ENCODE results near the gene TLCD3B.

TLCD3B gene, protein sequence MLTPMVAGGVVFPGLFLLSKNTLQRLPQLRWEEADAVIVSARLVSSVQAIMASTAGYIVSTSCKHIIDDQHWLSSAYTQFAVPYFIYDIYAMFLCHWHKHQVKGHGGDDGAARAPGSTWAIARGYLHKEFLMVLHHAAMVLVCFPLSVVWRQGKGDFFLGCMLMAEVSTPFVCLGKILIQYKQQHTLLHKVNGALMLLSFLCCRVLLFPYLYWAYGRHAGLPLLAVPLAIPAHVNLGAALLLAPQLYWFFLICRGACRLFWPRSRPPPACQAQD

DNA sequence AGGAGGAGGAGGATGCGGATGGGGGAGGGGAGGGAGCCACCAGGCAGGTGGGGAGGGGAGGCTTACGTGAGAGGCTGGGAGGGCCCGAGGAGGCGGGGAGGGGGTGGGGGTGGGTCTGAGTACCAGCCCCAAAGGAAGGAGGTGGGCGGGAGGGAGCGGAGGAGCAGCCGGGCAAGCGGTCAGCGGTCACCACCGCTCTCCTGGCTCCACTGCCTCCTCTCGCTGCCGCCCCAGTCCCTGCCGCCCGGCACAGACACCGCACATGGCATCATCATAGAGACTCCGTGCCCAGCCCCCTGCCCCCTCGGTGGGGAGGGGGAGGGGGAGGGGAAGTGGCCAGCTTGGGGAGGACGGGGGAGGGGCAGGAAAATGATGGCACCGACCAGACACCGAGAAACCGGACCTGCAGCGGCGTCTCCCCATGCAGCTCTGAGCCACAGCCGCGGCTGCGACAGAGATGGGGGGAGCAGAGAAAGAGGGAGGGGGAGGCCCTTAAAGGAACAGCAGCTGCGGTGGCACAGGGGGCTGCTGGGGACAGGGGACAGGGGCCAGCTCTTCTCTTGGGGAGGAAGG is at the start of gene TLCD3B:
Gene TLCD3B, minus strand, starts transcription at position 431 of the 573 bp plus-strand sequence. CDS start 744 bp downstream, outside the sequence.
- peak in 18 of 58 donors; percentile 9 to 61 (median 36) for DNase-seq

DNA sequence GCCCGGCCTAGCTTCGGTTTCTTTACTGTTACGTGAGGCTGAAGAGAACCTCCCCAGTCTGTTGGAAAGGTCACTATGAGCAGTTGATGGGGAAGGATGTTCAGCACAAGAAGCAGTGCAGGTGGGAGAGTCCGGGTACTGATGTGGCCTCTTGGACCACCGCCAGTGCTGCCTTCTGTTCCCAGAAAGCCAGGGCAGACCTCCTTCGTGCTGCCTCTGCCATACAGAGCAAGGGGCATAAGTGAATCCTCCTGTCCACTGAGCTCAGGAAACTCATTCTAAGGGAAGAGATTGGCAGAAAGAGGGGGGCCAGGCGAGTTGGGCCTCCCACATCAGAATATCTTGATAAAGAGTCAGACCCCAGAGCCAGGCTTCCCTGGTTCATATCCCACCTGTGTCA is 48.4 kb upstream of the TLCD3B start:
- DNase-seq, result no peak

DNA sequence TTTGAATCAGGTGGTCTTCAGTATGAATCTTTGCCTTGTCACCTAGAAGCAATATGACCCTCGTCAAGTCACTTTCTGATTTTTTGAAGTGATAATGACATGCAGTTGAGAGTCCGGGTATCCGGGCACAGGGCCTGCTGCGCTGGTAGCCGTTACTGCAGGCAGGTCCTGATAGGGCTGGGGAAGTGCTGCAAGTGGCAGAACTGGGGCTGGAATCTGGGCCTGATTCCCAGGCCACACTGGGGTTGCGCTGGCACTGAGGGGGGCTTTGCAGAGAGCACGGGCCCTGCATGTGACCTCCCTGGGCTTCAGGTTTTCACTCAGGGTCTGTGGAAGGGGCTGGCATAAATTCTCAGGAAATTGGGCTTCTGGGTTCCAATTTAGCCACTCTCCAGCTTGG is 47.7 kb upstream of the TLCD3B start:
- DNase-seq, result no peak

DNA sequence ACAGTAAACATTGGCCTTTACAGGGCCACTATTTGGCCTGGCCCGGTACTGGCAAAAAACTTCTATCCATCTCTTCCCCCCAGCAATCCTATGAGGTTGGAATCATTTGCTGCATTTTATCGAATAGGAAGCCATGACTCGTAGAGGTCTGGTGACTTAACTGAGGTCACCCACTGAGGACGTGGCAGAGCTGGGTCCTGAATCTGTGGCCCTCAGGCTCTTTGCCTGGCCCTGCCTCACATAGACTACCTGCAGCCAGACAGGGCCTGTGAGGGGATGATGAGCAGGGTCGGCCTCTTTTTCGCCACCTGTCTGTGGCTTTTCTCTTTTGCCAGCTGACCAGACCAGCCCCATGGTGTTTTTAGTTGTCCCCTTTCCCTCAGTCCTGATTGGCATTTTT is 46.6 kb upstream of the TLCD3B start:
- no peak for DNase-seq

DNA sequence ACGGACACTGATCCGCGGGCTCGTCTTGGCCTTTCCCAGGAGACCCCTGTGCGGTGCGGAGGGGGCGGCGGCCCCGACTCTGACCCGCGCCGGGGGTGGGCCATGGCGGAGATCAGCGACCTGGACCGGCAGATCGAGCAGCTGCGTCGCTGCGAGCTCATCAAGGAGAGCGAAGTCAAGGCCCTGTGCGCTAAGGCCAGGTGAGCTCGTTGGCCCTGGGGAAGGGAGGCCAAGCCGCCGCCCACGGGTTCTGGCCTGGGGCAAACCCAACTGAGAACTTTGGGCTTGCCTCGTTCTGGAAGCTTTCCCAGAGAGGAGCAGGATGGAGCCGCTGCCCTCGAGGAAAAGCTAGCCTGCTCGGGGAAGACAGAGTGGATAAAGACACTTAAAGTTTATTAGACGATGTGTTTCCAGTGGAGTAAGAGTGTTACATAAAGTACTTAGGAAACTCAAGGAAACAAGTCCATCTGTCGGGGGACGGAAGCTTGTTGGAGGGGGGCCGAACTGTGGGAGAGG is 45.3 kb upstream of the TLCD3B start:
- DNase-seq, result no peak

DNA sequence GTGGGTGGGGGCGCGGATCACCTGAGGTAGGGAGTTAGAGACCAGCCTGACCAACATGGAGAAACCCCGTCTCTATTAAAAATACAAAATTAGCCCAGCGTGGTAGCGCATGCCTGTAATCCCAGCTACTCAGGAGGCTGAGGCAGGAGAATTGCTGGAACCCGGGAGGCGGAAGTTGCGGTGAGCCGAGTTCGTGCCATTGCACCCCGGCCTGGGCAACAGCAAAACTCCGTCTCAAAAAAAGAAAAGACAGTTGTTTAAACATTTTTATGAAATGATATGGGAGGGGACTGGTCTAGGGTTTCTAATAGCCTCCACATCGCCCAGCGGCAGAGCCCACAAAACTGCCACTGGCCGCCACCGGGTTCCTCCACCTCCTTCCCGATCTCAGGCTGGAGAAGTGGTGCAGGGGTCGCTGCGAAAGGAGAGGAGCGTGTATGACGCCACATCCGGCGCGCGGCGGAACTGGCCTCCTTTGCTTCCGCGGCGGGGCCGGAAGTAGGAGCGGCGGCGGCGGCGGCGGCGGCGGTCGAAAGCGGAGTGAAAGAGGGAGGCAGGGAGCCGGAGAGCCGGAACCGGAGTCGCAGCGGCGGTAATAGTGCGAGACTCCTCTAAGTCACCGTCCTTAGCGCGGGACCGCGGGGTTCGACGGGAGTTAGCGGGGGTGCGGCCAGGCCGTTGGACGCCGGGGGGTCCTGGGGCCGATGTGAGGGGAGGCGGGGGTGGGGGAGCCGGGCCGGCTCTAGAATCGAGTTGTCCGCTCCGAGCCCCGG is 44.6 kb upstream of the TLCD3B start, which contains the start of gene PPP4C:
Gene PPP4C, plus strand, starts transcription at position 492 of the 773 bp plus-strand sequence. CDS start 384 bp downstream, outside the sequence.
- peak in 56 of 58 donors; percentile 28 to 93 (median 80) for DNase-seq

DNA sequence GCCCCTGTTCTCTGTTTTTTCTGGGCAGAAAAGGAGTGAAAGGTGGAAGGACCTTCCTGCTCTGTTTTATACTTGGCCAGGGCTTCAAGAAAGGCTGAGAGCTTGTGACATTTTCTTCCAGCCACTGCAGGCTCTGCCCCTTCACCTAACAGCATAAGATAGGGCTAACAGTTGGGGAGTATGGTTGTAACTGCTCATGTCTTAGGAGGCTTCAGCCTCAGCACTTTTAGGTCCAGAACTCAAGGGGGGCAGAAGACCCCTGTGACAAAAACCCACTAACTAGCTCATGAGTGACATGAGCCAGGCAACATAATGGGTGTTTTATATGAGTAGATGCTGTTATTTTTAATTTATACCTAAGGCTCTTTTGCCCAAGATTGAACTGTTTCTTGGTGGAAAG is 39.4 kb upstream of the TLCD3B start:
- no peak for DNase-seq

DNA sequence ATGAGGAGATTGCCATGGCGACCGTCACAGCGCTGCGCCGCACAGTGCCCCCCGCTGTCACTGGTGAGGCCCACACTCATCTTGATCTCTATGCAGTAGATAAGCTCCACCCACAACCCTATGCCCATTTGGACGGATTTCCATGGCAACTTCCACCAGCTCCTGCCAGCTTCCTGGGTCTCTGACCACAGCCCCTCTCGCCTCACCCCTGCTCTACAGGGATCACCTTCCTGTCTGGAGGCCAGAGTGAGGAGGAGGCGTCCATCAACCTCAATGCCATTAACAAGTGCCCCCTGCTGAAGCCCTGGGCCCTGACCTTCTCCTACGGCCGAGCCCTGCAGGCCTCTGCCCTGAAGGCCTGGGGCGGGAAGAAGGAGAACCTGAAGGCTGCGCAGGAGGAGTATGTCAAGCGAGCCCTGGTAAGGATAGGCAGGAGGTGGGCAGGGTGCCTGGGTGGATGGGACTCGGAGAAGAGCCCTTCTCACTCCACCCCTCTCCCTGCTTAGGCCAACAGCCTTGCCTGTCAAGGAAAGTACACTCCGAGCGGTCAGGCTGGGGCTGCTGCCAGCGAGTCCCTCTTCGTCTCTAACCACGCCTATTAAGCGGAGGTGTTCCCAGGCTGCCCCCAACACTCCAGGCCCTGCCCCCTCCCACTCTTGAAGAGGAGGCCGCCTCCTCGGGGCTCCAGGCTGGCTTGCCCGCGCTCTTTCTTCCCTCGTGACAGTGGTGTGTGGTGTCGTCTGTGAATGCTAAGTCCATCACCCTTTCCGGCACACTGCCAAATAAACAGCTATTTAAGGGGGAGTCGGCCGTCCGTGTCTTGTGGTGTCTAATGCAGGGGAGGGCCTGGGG is 38.8 kb upstream of the TLCD3B start:
- DNase-seq, result peak in 20 of 58 donors; percentile 6 to 53 (median 32)

DNA sequence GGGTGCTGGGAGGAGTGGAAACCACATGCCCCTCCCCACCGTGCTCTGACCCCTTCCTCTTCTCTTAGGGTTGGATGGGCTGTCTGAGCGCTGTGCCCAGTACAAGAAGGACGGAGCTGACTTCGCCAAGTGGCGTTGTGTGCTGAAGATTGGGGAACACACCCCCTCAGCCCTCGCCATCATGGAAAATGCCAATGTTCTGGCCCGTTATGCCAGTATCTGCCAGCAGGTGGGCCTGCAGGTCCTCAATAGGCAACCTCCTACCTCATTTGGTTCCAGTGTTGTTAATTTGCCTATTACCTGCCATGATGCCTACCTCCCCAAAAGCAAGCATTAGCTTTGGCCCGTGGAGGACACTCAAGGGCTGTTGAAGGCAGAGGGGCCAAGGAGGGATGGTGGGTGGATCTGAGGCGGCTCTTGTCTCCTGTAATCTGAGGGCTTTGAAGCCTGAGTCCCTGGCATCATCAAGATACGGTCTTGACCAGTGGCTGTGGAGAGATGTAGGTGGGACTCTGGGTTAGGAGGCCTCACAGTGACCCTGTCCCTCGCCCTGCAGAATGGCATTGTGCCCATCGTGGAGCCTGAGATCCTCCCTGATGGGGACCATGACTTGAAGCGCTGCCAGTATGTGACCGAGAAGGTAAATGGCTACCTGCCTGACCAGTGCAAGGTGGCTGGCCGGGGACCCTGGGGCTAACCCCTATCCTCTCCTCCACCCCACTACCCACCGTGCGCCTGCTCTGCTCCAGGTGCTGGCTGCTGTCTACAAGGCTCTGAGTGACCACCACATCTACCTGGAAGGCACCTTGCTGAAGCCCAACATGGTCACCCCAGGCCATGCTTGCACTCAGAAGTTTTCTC is 37.9 kb upstream of the TLCD3B start:
- peak in 3 of 58 donors; percentile 15 to 30 (median 22) for DNase-seq

DNA sequence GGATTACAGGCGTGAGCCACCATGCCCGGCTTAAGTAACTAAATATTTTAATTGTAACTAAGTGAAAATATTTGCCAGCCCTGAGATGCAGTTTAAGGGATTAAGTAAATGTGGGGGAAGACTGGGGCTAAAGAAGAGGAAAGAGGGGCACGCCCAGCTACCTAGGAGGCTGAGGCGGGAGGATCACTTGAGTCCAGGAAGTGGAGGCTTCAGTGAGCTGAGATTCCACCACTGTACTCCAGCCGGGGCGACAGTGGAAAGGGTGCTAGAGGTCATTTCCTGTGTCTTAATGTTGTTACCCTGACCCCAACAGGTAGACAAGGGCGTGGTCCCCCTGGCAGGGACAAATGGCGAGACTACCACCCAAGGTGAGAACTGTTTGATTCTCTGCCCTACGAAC is 37.3 kb upstream of the TLCD3B start:
- DNase-seq, result no peak

DNA sequence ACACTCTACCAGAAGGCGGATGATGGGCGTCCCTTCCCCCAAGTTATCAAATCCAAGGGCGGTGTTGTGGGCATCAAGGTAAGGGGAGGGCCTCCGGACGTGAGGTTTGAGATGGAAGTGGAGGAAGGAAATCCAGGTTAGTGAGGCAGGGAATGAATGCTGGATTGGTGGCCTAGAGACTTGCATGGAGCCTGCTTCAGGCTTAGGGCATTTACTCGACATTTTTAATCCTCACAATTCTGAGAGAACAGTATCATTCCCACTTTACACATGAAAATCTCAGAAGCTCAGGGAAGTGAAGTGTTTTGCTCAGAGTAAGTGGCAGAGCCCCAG is 36.5 kb upstream of the TLCD3B start:
- no peak for DNase-seq

DNA sequence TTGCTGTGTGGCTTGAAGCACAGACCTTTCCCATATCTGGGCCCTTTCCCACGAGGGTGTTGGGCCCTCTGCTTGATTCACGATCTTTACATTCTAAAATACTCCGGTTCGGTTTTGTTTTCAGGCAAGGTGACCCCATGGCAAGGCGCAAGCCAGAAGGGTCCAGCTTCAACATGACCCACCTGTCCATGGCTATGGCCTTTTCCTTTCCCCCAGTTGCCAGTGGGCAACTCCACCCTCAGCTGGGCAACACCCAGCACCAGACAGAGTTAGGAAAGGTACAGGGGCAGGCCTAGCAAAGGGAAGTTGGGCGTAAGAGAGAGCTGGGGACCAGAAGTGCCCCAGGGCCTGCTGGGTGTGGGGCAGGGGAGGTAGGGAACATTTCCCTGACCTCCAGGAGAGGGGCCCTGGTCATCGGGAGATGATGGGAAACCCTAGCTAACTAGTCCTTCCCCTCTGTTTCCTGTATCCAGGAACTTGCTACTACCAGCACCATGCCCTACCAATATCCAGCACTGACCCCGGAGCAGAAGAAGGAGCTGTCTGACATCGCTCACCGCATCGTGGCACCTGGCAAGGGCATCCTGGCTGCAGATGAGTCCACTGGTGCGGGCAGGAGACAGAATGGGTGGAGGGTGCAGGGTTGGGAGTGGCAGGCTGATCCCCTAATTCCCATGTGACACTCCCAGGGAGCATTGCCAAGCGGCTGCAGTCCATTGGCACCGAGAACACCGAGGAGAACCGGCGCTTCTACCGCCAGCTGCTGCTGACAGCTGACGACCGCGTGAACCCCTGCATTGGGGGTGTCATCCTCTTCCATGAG is 35.9 kb upstream of the TLCD3B start:
- DNase-seq, result peak in 18 of 58 donors; percentile 7 to 59 (median 26)

DNA sequence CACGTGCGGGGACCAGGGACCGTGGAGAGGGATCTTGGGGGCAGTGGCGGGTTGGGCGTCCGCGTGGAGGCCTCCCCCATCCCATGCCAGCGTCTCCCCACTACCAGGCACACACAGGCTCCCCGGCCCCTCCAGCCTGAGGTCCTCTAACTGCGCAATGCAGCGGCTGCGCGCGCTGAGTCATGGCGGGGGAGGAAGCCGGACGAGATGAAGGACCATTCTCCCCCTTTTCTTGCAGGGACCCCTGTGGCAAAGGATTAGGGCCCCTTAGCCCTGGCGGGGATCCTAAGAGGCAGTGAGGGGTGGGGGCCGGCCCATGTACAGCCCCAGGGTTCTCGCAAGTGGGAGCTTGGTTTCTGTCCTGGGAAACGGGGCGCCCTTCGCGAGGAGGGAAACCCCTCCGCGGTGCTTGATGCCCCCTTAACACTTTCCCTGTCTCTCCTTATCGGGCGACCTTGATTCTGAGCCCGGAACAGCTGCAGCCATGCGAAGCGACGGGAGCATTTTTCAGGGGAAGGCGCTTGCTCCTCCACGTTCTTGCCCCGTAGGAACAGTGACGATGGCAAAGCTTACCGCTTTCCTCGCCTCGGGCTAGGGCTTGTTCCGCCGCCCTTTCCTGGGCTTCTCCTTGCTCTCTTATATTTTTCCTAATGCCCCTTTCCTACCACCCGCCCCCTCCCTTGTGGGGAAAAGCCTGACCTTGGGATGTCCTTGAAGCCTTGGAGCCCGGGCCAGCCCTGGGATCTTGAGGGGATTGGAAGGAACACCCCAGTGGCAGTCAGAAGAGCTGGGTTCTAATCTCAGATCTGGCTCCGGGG is 35.1 kb upstream of the TLCD3B start:
- DNase-seq, result peak in 11 of 58 donors; percentile 41 to 79 (median 55)

DNA sequence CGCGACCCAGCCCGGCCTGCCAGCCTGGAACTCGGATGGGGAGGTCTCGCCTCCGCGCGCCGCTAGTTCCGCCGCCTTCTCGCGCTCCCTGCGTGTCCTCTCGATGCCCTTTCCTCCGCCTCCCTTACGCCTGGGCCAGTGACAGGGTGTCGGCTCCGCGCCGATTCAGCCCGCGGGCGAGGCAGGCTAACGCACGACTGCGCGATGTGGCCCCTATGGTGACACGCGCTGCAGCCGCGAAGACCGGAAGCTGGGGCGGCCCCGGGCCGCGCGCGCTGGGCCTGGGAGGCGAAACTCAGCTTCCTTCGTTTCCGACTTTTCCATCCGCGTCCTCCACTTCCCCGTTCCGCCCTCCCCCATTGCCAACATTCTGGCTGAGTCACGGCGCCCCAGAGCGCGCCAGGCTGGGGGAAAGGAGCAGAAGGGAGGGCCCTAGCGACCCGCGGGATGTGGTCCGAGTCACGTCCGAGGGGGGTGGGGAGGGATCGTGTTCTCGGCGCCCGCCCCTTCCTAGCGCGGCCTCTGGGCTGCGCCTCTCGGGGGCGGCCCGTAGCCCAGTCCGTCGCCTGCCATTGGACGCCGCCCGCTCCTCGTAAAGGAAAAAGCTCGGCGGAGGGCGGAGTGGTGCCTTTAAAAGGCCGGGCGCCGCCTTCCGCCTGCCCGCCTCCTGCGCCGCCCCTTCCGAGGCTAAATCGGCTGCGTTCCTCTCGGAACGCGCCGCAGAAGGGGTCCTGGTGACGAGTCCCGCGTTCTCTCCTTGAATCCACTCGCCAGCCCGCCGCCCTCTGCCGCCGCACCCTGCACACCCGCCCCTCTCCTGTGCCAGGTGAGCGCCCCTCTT is 34.3 kb upstream of the TLCD3B start, which contains the start of gene ALDOA:
Gene ALDOA, plus strand, starts transcription at position 659 of the 841 bp plus-strand sequence. CDS start 1,138 bp downstream, outside the sequence.
- DNase-seq, result peak; percentile 81 to 100 (median 97)

DNA sequence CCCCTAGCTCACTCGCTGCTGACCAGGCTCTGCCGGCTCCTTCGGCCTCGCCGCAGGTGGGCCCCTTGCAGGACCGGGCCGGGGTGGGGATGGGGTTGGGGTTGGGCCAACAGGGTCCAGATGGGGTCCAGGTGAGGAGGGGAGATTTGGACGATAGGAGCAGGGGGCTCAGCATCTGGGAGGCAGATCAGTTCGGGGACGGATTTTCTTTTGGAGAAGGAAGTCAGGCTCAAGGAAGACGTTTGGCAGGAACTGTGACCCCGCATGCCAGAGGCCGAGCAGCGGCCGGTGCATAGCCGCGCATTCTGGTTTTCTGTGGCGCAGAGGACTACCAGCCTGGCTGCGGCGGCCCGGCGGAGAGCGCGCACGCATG is 33.6 kb upstream of the TLCD3B start:
- peak in 6 of 58 donors; percentile 51 to 77 (median 70) for DNase-seq

DNA sequence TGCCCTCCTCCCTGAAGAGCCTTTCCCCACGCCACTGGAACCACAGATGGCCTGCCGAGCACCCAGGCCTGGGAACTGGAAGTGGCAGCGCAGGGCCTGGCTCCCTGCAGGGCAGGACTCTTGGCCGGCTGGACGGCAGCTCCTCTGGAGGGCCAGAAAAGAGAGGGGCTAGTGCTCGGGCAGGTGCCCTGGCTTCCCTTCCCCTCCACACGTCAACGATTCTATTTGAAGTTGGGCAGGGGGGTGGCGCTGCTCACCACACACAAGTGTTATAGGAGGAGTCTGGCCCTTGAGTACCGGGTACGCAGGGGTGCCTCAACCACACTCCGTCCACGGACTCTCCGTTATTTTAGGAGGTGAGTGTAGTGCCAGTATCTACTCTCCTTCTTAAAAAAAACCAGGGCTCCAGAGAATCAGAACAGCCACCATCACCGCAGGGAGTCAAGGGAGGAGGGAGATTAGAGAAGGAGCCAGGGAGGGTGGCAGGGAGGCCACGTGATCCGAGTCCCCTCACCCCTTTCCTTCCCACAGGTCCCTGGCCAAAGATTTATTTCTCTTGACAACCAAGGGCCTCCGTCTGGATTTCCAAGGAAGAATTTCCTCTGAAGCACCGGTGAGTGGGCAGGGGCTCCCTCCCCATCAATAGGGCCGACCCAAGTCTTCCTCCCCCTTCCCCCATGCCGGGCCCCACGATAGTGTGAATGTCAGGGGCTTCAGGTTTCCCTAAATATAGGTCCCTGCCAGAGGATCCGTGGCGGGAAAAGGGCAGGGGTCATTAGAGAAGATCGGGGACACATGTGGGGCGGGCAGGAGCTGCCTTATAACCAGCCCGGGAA is 33.0 kb upstream of the TLCD3B start:
- peak in 57 of 58 donors; percentile 18 to 91 (median 75) for DNase-seq
